Tongue (tissue), 2 donors: ENCODE results near the gene NLGN1. TPM values are rescaled to one million over a fixed set of nuclear protein-coding genes. Genes with fewer than 3 reads are reported as not detected.

ENCODE experiments used
- DNase-seq: peaks from one replicate; pipeline ENCODE4 v3.0.0-alpha.2; 2015
- total RNA-seq: library from RNA; depleted of rRNA; stranded (reverse); fragments of >200 nt; gene quantifications from one replicate; pipeline ENCODE4 v1.2.3, GENCODE V29; 2014

Gene NLGN1
- total RNA-seq, 1 donor from 2014 or later: 12.6 TPM

DNA sequence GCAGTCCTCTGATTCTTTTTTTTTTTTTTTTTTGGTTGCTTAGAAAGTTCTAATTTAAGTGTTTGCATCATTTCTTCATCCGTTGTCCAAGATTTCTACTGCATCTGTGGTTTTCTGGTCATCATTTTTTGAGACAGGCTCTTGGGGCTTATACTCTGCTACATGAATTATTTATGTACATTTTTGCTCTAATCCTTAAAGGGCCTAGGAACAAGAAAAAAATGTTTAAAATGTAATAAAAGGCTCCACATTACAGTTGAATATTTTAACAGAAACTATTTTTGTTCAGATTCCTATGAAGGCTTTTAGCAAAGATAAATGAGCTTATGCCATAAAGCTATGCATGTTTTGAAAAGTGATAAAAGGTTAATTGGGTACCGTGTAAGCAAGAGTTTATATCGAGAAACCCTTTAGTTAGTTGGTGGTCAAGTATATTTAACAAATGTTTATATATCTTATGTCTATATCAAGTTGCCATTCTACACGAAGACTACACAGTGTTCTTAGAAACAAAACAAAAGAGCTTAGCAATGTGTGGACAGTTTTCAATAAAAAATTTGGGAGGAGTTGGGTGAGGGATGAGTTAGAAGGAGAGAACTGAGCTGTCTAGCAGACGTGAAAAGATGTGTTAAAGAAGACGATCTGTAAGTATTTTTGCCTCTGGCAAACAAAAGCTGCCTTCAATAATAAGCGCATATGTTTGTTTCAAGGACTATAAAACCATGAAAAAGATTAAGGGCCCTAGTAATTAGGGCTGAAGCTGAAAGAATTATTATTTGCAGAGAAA is 898.0 kb downstream of the NLGN1 start:
- DNase-seq: peak; percentile 12

DNA sequence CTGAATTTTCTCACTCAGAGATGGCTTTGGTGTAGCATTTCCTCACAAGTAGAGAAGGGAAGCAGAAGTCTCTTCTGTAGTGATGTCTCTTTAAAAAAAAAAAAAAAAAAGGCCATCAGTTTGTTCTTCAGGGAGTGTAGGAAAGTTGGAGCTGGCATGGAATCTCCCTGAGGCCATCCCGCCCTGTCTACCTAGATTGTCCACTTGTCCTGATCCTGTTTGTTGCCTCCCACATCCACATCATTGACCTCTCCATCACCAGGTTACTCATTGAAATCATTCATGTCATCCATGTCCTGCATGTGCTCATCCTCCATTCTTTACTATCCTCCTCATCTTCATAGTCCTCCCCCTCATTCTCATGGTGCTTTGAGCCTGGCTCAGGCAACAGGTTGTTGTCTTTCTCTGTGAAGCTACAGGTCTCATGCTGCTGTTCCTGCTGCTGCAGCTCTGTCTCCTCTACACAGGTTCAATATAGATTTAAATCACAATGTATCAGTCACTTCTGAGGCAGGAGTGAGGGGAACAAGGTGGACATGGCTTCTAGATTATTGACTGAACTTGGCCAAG is 905.3 kb downstream of the NLGN1 start:
- DNase-seq: no peak

DNA sequence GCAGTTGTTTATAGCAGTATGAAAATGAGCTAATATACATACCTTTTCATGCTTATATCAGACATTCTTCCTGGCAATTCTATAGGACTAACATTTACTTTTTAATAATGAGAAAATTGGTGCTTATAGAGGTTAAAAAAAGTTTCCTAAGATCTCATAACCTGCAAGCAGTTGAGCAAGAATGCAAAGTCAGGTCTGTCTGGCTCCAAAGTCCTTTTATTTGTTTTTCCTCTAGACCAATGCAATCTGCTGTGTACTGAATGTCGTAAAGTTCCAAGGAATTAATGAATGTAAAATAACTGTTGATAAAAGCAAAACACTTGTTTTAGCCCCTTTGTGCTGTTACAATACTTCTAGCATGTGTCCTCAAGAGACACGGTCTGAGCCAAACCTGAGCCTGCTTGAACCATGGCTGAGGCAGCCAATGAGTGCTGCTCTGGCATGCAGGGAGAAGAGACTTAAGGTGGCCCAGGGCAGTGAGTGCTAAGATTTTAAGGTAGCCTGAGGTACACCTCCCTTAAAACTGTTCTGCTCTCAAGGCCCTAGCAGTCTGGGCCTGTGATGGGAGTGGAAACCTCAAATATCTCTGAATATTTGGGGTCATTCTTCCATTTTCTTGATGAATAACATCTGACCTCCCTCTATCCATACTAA is 906.5 kb downstream of the NLGN1 start:
- DNase-seq: no peak

DNA sequence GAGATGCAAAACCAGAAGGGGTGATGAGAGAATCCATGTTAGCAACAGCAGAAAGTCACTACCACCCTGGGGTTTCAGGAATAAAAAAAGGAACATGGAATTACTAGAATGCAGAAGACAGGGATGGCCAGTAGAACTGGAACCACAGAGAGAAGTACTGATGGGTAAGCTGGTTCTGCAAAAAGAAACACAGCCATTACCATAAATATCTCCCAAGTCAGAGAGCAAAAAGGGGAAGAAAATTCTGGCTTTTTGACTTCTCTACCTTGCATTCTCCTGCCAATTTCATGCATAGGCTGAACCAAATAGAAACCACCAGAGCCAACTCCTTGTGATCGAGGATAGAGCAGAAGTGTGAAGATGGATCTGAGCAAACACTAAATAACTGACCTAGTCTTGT is 911.2 kb downstream of the NLGN1 start:
- no peak for DNase-seq

DNA sequence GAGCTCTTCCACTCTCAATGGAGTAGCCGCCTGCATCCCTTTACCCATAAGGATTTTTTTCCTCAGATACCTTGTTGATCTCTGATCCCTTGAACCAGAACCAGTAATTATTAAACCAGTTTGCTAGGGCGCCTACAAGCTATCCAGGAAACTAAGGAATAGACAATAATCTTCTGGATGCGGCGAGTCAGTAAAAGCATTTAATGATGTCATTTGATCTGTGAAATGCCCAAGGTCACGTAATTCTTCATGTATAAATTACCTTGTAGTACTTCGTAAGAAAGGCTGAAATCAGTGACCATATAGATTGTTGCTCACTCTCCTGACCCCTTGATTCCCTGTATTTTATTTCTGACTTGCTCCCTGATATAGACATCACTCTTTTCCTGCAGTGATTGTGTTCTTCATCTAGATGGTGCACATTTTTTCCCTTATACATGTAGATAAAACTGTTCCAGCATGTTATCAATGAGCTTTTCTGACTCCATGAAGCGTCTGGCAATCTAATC is 913.0 kb downstream of the NLGN1 start:
- no peak for DNase-seq

DNA sequence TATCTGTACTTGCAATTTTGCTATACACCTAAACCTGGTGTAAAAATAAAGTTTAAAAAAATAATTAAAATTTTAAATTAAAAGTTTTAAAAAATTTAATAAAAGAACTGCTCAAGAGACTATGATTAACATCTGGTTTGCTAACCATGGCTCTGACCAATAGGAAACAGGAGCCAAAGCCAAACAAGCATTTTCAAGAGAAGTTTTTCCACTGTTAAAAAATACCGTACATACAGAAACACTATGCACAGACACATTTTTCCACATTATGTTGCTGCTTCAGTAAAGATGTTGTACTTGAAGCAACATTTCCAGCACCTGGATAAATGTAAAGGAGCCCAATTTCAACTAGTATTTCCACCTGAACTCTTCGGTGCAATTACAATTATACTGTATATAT is 917.7 kb downstream of the NLGN1 start:
- DNase-seq: no peak

DNA sequence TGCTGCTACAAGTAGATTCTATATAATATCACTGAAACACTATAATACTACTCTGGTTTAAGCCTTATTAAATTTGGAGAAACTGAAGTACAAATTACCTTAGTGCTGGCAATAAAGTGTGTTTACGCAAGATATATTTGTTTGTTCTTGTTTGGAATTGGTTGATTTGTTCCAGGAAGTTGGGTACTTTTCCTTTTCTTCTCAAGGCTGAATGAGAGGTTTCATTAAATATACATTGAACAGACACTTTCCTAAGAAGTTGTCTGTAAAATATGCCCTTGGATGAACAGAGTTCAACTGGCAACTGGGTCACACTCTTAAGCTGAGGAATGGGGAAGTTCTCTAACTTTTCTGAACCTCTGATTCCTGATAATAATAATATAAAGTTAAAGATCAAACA is 919.5 kb downstream of the NLGN1 start:
- no peak for DNase-seq

DNA sequence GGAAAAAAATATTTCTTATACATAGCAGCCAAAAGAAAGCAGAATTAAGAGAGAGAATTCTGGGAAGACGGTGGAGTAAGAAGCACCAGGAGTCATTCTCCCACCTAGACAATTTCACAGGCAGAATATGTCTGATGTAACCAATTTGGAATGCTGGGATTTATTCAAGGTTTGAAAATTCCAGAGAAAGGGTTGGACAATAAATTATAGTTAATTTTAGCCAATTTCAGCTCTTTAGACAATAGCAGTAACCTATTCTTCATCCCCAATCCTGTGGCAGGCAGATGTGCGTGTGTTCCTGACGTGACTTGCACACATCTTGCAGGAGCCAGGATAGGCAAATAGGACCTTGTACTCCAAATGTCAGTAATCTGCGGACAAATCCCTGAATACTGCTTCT is 920.6 kb downstream of the NLGN1 start:
- DNase-seq: no peak

DNA sequence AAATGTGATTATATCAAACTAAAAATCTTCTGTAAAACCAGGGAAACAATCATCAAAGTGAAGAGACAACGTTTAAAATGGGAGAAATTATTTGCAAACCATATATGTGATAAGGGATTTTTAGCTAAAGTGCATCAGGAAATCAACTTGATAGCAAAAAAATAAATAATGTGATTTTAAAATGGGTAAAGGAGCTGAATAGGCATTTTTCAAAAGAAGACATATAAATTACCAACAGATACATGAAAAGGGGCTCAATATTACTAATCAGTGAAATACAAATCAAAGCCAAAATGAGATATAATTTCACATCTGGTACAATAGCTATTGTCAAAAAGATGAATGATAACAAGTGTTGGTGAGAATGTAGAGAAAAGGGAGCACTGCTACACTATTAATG is 924.0 kb downstream of the NLGN1 start:
- DNase-seq: no peak

DNA sequence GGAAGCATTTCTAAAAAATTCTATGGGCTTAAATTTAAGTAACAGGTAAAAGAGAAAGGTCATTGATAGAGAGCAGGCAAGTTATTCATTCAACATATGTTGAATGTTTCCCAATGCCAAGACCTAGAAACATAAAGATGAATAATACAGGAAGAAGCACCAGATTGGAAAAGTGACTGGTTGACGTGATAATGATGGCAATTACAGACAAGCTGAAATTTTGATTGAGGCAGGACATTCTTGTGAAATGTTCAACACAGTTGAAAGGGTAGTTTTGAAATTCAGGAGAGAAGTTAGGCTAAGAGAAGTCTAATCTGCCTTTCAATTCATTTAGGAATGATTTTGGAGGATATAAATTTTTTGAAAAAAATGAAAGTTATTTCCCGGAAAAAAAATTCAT is 925.2 kb downstream of the NLGN1 start:
- DNase-seq: no peak

DNA sequence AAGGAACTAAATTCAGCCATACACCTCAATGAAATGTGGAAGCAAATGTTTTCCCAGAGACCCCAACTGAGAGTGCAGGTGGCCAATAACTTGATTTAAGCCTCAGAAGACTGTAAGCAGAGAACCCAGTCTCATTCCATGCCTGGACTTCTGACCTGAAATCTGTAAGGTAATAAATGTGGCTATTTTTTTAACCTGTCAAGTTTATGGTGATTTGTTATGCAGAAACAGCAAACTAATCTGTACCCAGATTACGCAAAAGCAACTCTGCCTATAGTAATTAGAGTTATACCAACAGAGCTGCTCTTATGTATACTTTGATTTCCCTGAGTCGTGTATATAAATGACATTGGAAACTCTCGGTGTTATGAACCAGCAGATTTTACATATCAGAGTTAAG is 927.6 kb downstream of the NLGN1 start:
- no peak for DNase-seq

DNA sequence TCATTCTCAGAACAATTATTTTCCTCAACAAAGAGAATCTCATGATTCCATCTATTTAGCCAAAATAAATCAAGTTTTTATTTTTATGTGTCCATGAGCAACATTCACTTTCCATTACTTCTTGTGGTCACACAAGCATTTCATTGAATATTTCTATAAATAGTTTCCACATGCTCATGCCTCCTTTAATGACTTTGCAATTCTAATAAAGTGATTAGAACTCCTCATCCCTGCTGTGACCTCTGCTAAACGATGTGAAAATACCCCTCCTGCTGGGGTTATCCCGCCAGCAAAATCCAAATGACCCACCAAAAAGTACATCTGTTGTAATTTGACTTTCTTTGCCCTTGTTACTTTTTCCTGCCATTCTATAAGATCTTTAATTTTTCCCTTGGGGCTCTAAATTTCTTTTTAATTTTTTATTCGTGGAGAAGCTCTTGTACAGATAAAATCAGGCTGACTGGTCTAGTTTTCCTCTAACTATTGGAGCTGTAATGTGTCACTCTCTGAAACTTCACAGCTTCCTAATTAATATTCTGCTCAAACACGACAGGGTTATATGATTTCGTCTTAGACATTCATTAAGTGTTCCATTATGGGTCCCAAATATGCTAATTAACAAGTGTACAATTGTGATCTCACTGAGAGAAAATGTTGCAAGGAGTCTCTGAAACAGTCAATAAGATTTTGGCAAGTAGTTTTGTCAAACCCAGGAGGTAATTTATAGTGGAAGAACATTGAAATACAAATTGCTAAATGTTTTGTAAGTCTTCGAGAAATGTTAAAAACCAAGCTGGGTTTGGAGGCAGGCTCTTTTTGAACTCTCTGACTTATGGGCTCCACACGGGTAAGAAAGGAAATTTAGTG is 928.5 kb downstream of the NLGN1 start:
- no peak for DNase-seq

DNA sequence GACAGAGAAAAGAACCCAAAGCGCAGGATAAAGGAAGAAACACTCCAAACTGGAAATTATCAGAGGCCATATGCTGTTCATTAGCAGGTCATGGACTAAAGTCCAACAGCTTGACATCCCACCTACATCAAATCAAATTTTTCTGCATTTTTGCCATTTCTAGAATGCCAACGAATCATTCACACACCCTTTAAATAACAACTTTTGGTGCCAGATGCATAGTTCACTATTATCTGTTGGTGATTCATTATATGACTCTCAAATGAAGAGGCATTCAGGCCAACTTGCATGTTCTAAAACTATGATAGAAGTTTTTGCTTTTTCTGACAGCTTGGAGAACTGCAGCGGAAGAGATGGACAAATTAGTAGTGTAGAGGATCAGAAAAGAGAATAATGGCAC is 931.8 kb downstream of the NLGN1 start:
- no peak for DNase-seq

DNA sequence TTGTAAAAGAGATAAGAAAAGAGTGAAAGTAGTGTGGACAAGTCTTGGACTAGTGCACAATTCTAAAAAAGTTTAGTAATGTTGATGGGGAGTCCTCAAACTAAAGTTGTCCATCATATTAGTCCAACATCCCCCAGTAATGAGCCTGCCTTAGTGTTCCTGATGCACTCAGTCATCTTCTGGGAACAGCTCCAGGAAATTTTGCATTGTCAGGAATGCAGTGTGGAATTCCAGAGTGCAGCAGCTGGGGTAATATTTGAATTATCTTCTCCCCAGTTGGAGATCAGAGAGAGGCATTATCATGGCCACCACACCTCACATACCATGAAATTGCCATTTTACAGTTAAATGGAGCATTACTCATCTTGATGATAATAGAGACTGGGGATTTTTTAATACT is 932.8 kb downstream of the NLGN1 start:
- peak; percentile 59 for DNase-seq

DNA sequence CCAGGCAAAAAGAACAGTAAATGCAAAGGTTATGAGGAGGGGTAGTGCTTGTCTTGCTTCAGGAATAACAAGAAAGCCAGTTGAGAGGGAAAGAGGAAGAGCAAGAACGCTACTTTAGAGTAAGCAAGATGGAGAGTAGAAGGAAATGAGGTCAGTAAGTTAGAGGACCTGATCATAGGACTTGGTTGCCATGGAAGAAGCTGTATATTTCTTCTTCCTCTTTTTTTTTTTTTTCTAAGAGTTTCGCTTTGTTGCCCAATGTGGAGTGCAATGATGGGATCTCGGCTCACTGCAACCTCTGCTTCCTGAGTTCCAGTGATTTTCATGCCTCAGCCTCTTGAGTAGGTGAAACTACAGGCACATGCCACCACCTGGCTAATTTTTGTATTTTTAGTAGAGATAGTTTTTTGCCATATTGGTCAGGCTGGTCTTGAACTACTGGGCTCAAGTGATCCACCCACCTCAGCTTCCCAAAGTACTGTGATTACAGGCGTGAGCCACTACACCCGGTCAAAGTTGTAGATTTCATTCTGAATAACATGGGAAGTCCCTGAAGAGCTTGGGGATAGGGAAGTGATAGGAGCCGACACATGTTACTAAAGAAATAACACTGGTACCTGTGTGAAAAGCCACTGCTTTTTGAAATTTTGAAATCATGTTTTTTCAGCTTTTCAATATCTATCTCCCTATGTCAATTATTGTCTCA is 933.7 kb downstream of the NLGN1 start:
- no peak for DNase-seq

DNA sequence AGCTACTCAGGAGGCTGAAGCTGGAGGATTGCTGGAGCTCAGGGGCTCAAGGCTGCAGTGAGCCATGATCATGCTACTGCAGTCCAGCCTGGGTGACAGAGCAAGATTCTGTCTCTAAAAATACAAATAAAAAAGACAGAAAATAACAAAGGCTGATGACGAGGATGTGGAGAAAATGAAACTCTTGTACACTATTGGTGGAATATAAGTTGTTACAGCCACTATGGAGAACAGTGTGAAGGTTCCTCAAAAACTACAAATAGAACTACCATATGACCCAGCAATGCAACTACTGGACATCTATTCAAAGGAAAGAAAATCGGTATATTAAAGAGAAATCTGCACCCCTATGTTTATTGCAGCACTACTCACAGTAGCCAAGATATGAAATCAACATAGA is 934.8 kb downstream of the NLGN1 start:
- no peak for DNase-seq

DNA sequence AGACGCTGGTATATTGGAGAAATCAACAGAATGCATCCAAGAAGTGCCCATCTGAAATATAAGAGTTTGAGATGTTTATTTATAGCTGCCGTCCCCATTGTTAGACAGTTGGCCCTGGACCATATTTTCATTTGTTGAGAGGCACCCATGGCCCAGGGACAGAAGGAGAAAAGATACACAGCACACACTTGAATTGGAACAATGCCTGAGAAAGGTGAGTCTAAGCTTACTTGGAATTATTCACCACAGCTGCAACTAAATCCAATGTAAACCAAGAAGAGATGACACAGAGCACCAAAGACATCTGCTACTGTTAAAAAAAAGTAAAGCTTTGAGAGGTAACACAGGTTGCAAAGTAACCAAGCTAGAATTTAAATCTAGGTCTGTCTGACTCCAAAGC is 936.1 kb downstream of the NLGN1 start:
- peak; percentile 55 for DNase-seq

DNA sequence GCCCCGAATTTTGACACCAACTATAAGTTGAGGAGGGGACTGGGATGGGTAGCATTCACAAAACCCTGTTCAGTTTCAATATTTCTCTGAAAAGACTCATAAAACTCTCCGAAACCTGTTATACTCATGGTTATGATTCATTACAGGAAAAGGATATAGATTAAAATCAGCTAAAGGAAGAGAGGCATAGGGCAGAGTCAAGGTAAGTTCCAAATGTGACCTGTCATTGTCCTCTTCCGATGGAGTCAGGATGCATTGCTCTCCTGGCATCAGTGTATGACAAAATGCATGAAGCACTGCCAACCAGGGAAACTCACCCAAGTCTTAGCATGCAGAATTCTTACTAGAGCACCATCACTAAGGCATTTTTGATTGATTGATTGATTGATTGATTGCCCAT is 936.6 kb downstream of the NLGN1 start:
- DNase-seq: no peak

DNA sequence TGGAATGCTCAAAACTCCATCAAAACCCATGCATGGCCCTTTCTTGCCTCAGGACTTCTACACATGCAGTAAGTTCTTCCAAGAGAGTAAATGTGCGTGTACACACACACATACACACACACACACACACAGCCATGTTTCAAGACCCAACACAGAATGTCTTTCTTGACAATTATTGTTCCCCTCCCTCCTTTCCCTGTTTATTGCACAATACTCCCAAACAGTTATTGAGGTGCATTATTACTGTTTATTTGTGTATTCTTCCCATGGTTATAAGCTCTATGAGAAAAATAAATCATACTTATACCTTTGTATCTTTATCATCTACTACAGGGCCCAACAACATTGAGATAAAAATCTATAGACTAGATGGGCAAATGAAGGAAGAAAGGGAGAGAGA is 937.8 kb downstream of the NLGN1 start:
- DNase-seq: no peak

DNA sequence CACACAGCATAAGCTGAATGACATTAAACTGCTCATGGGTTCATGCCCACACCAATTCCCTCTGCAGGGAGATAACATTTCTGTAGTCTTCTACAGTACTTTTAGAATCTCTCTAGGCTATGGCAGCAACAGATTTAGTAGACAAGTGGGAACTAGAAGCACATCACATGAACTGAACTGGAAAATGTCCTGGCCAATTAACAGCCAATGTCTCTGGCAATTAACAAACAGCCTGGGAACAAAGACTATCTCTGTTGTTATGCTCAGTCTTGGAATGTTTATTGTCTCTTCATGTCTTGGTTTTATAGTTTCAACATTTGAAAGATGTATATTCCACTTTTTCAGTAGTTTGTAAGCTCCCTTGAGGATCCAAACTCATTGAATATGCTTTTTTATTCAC is 938.4 kb downstream of the NLGN1 start:
- DNase-seq: no peak
